ENCODE results near the gene MRPL21. TPM values are rescaled to one million over a fixed set of nuclear protein-coding genes. Genes with fewer than 3 reads are reported as not detected.

Gene MRPL21
- total RNA-seq, 6 experiments from 2014 or later, result 18.8 to 50.4 (median 26.0) TPM

- TF ChIP-seq CTCF (IDR thresholded peaks at IDR 0.05) (no peak), POLR2A (IDR thresholded peaks at IDR 0.05) (no peak)
- Histone ChIP-seq H3K4me1 (no peaks in the 10 kb centered on the region), H3K9me3 (no peaks in the 10 kb centered on the region), H3K27ac (no peak overlapping the region), H3K27me3 (no peaks in the 10 kb centered on the region), H3K4me3 (no peak overlapping the region), H3K36me3 (peaks cover 0 to 14% (median 2%) of the 10 kb centered on the region in 4 donors)
- intact Hi-C loops (cut with DNase I), result no loop called here
- DNase-seq (no peak), ATAC-seq (peak in 1 of 4 donors; percentile 4)
- 61% methylated on average over 3 of the region's 11 CpGs for WGBS (ENCODE audit: insufficient coverage, low coverage, low lambda C conversion rate, missing lambda C conversion rate)
Observed at GRCh38 chr11:68942095-68942620, 38.5 kb upstream of the MRPL21 start.

DNA sequence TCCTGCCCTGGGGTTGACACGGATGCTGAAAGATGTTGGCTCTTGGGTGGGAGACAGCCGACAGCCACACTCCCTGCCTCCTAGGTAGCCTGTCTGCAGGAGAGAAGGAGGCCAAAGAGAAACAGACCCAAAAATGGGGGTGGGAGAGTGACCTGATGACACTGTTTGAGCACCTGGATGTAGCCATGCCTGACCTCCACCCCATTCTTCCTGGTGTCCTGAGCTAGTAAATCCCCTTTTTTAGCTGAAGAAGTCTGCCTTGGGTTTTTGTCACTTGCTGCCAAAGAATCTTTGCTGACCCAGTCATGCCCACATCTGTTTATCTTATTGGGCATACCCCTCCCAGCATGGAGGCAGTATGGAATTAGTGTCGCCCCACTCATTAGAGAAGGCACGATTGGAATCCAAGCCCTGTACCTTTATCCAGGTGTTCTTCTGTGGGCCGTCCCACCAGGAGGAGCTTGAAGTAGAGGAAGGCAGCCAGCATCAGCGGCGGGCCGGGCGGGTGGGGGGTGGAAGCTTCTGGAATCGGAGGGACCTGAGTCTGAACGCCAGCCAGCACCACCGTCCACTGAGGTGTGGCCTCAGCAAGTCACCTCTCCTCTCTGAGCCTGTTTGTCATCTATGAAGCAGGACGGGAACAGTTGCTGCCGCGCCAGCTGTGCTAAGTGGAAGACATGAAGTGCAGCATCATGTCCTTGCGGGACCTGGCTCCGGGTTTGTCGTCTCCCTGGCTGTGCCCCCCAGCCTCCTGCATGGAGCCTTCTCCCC lies 37.9 kb upstream of the MRPL21 start:
- Histone ChIP-seq H3K36me3 (peaks cover 0 to 21% (median 9%) of the 10 kb centered on the region in 4 donors), H3K9me3 (no peaks in the 10 kb centered on the region), H3K4me3 (no peak overlapping the region), H3K27ac (no peak overlapping the region), H3K27me3 (no peaks in the 10 kb centered on the region), H3K4me1 (no peaks in the 10 kb centered on the region)
- TF ChIP-seq POLR2A (IDR thresholded peaks at IDR 0.05), result no peak
- TF ChIP-seq CTCF (IDR thresholded peaks at IDR 0.05), result no peak
- WGBS (ENCODE audit: insufficient coverage, low coverage, low lambda C conversion rate, missing lambda C conversion rate), result 86% methylated on average over 12 of the region's 18 CpGs
- DNase-seq (no peak), ATAC-seq (no peak)
- intact Hi-C loops (cut with DNase I), result no loop called here

DNA sequence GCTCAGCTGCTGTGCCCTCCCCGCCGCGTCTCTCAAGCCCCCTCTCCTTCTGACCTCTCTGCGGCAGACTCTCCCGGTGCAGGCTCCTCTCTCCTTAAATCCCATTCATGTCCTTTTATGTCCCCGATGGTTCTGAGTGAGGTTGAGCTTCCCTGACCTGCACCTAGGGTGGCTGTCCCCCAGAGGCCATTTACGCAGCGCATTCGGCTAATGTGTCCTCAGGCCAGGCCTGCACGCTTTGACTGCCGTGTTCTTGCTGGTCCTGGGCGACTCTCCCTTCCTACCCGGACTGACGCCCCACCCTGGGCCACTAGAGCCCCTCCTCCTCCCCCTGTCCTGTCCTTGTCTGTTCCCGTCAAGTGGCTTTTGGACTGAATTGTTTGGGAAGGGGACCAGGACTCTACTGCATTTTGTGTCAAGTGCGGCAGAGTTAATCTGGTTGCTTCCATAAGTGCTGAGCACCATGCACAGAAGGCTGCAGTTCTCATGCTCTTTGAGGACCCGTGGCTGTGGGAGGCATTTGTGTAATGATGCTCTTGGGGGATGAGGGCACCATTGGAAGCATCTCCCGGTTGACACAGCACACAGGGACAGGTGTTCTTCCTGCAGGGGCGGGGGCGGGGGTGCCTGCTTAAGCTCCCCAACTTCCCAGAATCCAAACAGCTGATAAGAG lies 37.2 kb upstream of the MRPL21 start:
- Histone ChIP-seq H3K27ac (no peak overlapping the region), H3K36me3 (peaks cover 0 to 28% (median 13%) of the 10 kb centered on the region in 4 donors), H3K27me3 (no peaks in the 10 kb centered on the region), H3K9me3 (no peaks in the 10 kb centered on the region), H3K4me1 (no peaks in the 10 kb centered on the region), H3K4me3 (no peak overlapping the region)
- 88% methylated on average over 4 of the region's 20 CpGs for WGBS (ENCODE audit: insufficient coverage, low coverage, low lambda C conversion rate, missing lambda C conversion rate)
- TF ChIP-seq CTCF (IDR thresholded peaks at IDR 0.05), result no peak
- TF ChIP-seq POLR2A (IDR thresholded peaks at IDR 0.05), result no peak
- ATAC-seq (no peak), DNase-seq (no peak)
- intact Hi-C loops (cut with DNase I), result no loop called here

GRCh38 chr11:68939583-68940555 lies 36.2 kb upstream of the MRPL21 start:
- H3K9me3 ChIP-seq, result no peaks in the 10 kb centered on the region
- H3K36me3 ChIP-seq, result peaks cover 0 to 31% (median 13%) of the 10 kb centered on the region in 4 donors
- WGBS (ENCODE audit: insufficient coverage, low coverage, low lambda C conversion rate, missing lambda C conversion rate), result 69% methylated on average over 5 of the region's 33 CpGs
- no peaks in the 10 kb centered on the region for H3K4me1 ChIP-seq
- H3K27ac ChIP-seq, result no peak overlapping the region
- no peak overlapping the region for H3K4me3 ChIP-seq
- peak in 1 of 3 donors; percentile 24 for DNase-seq
- no peaks in the 10 kb centered on the region for H3K27me3 ChIP-seq
- intact Hi-C loops (cut with DNase I), result no loop called here
- TF ChIP-seq CTCF (IDR thresholded peaks at IDR 0.05) (no peak), POLR2A (IDR thresholded peaks at IDR 0.05) (no peak)
- ATAC-seq, result no peak
